HCT116 (cell line): ENCODE measurements around the gene TMTC1. TPM values are rescaled to one million over a fixed set of nuclear protein-coding genes. Genes with fewer than 3 reads are reported as not detected.

Source experiments
- ATAC-seq: fragments of 200-7000 bp; cut with Tn5 transposase; 2 replicates; pipeline ENCODE4 v1.9.1; 2020; ENCODE audit warnings: mild to moderate bottlenecking, moderate library complexity
- BruUV-seq: library from RNA; stranded (reverse); fragments of 400-500 nt; replicated peaks from 2 replicates; lab custom pipeline; 2021; lab: Mats Ljungman, UMichigan
- CTCF ChIA-PET: fragments of 300-600 bp; sonication (Branson Sonifier 250); formaldehyde crosslinking; loops from one replicate; lab custom pipeline; 2021; ENCODE audit warnings: antibody characterized with exemption; lab: Charles Lee
- POLR2A ChIA-PET: fragments of 300-600, 350-600 bp; sonication (Branson Sonifier 250); formaldehyde crosslinking; loops from one replicate; lab custom pipeline; 2021; ENCODE audit warnings: antibody characterized with exemption; lab: Charles Lee
- RAD21 ChIA-PET, 2 experiments: fragments of 300-600 bp; sonication (Branson Sonifier 250); formaldehyde crosslinking; loops; one replicate each; lab custom pipeline; 2023; ENCODE audit warnings: low total read pairs in 2 of 2; ENCODE audit not compliant: uncharacterized antibody in 2 of 2, unreplicated experiment in 2 of 2, low non-redundant PET in 1 of 2; lab: Charles Lee
- DNase-seq: peaks from one replicate; pipeline ENCODE4 v3.0.0-alpha.2; 2010; ENCODE audit warnings: low read depth, low spot score
- H2AFZ ChIP-seq: fragments of 200-600 bp; shearing (Covaris generic), sonication (generic); 2 replicates; pipeline ENCODE4 v1.6.1; 2017; ENCODE audit warnings: low read depth, mixed run types, mixed read lengths, antibody characterized with exemption, low read length; ENCODE audit not compliant: poor library complexity, severe bottlenecking
- H3K27ac ChIP-seq: 2 replicates; pipeline ENCODE4 v1.5.1; 2012; ENCODE audit warnings: low read depth, low read length
- H3K27me3 ChIP-seq: fragments of 200-600 bp; sonication (generic); 2 replicates; pipeline ENCODE4 v1.6.1; 2016; ENCODE audit warnings: mixed run types, low read length, mixed read lengths; ENCODE audit not compliant: insufficient read depth
- H3K36me3 ChIP-seq, 2 experiments: fragments of 200-500 bp in 1 of 2; fragments of 200-600 bp in 1 of 2; sonication (Bioruptor generic) in 1 of 2; sonication (generic) in 1 of 2; 2 replicates each; pipeline versions ENCODE4 v1.5.1 to v1.6.1; 2014 to 2016; ENCODE audit warnings: low read length in 2 of 2, inconsistent platforms in 1 of 2, mixed read lengths in 1 of 2, mixed run types in 1 of 2; ENCODE audit not compliant: insufficient read depth in 2 of 2, control insufficient read depth in 1 of 2
- H3K4me1 ChIP-seq, 2 experiments: fragments of 200-600 bp in 1 of 2; sonication (generic) in 1 of 2; 2 replicates each; pipeline versions ENCODE4 v1.5.1 to v1.6.1; 2012 to 2017; ENCODE audit warnings: low read length in 2 of 2, inconsistent platforms in 1 of 2, mild to moderate bottlenecking in 1 of 2, mixed read lengths in 1 of 2, mixed run types in 1 of 2, moderate library complexity in 1 of 2; ENCODE audit not compliant: insufficient read depth in 2 of 2, control insufficient read depth in 1 of 2
- H3K4me2 ChIP-seq: fragments of 200-600 bp; sonication (generic); 2 replicates; pipeline ENCODE4 v1.6.1; 2017; ENCODE audit warnings: mixed run types, low read length, mixed read lengths
- H3K4me3 ChIP-seq, 2 experiments: fragments of 200-600 bp in 1 of 2; sonication (generic) in 1 of 2; replicated peaks in 1 of 2; 2 replicates each; pipeline ENCODE4 v1.5.1; 2011 to 2016; ENCODE audit warnings: low read length in 2 of 2, control low read depth in 1 of 2, low read depth in 1 of 2, mild to moderate bottlenecking in 1 of 2, mixed read lengths in 1 of 2, mixed run types in 1 of 2
- H3K79me2 ChIP-seq: fragments of 200-600 bp; sonication (generic); 2 replicates; pipeline ENCODE4 v1.6.1; 2017; ENCODE audit warnings: mild to moderate bottlenecking, mixed run types, low read length, moderate library complexity, mixed read lengths; ENCODE audit not compliant: insufficient read depth
- H3K9ac ChIP-seq: fragments of 200-600 bp; sonication (generic); 2 replicates; pipeline ENCODE4 v1.6.1; 2016; ENCODE audit warnings: low read length, mixed read lengths
- H3K9me2 ChIP-seq: fragments of 200-600 bp; sonication (generic), shearing (Covaris generic); 2 replicates; pipeline ENCODE4 v1.6.1; 2017; ENCODE audit warnings: mixed run types, mild to moderate bottlenecking, moderate library complexity; ENCODE audit not compliant: insufficient read depth
- H3K9me3 ChIP-seq, 2 experiments: fragments of 200-500 bp in 1 of 2; fragments of 200-600 bp in 1 of 2; sonication (Bioruptor generic) in 1 of 2; sonication (generic) in 1 of 2; 2 replicates each; pipeline ENCODE4 v1.6.1; 2014 to 2017; ENCODE audit warnings: low read length in 2 of 2, mixed read lengths in 2 of 2, inconsistent platforms in 1 of 2, low read depth in 1 of 2, mild to moderate bottlenecking in 1 of 2, mixed run types in 1 of 2, moderate library complexity in 1 of 2; ENCODE audit not compliant: control insufficient read depth in 1 of 2, insufficient read depth in 1 of 2
- H4K20me1 ChIP-seq: fragments of 200-600 bp; sonication (generic), shearing (Covaris generic); 2 replicates; pipeline ENCODE4 v1.6.1; 2017; ENCODE audit warnings: mixed run types, mild to moderate bottlenecking, moderate library complexity; ENCODE audit not compliant: insufficient read depth
- CBX3 ChIP-seq: IDR thresholded peaks from 2 replicates; pipeline ENCODE4 v1.6.1; 2012; ENCODE audit warnings: low read depth
- CEBPB ChIP-seq: IDR thresholded peaks from 2 replicates; pipeline ENCODE4 v1.6.1; 2012; ENCODE audit warnings: low read depth
- EGR1 ChIP-seq: IDR thresholded peaks from 2 replicates; pipeline ENCODE4 v1.6.1; 2012; ENCODE audit warnings: low read depth
- ELF1 ChIP-seq: IDR thresholded peaks from 2 replicates; pipeline ENCODE4 v1.6.1; 2012; ENCODE audit warnings: low read depth, borderline replicate concordance
- EZH2 ChIP-seq: fragments of 200-600 bp; sonication (generic); IDR thresholded peaks from 2 replicates; pipeline ENCODE4 v1.6.1; 2017; ENCODE audit warnings: antibody characterized with exemption, mixed run types
- EZH2phosphoT487 ChIP-seq: fragments of 200-600 bp; IDR thresholded peaks from 2 replicates; pipeline ENCODE4 v1.6.1; 2018; ENCODE audit warnings: antibody characterized with exemption, borderline replicate concordance
- JUND ChIP-seq: IDR thresholded peaks from 2 replicates; pipeline ENCODE4 v1.6.1; 2012
- POLR2A ChIP-seq: IDR thresholded peaks from 2 replicates; pipeline ENCODE4 v1.7.0; 2011; ENCODE audit warnings: borderline replicate concordance; ENCODE audit not compliant: insufficient read depth, insufficient read length; ENCODE audit errors: extremely low read depth
- POLR2AphosphoS5 ChIP-seq: IDR thresholded peaks from 2 replicates; pipeline ENCODE4 v1.6.1; 2011; ENCODE audit warnings: mild to moderate bottlenecking, low read depth, low read length, moderate library complexity
- RAD21 ChIP-seq: IDR thresholded peaks from 2 replicates; pipeline ENCODE4 v1.6.1; 2012; ENCODE audit warnings: low read depth, mild to moderate bottlenecking
- REST ChIP-seq: IDR thresholded peaks from 2 replicates; pipeline ENCODE4 v1.6.1; 2012; ENCODE audit warnings: low read depth
- SIN3A ChIP-seq: IDR thresholded peaks from 2 replicates; pipeline ENCODE4 v1.6.1; 2012; ENCODE audit warnings: low read depth
- SRF ChIP-seq: IDR thresholded peaks from 2 replicates; pipeline ENCODE4 v1.6.1; 2012; ENCODE audit warnings: low read depth
- TCF7L2 ChIP-seq: IDR thresholded peaks from 2 replicates; pipeline ENCODE4 v1.7.0; 2011; ENCODE audit warnings: borderline replicate concordance, inconsistent platforms; ENCODE audit not compliant: insufficient read depth, insufficient read length; ENCODE audit errors: extremely low read depth
- ZBTB33 ChIP-seq: IDR thresholded peaks from 2 replicates; pipeline ENCODE4 v1.6.1; 2011; ENCODE audit warnings: mild to moderate bottlenecking, low read length, moderate library complexity; ENCODE audit not compliant: insufficient replicate concordance; ENCODE audit errors: extremely low read depth
- ZNF274 ChIP-seq: fragments of 200-500 bp; sonication (Bioruptor generic); IDR thresholded peaks from 2 replicates; pipeline ENCODE4 v1.6.1; 2014; ENCODE audit warnings: mild to moderate bottlenecking, low read depth, low read length, inconsistent platforms
- intact Hi-C: fragments of 100-400 bp; cut with micrococcal nuclease; formaldehyde crosslinking; loops from 2 replicates; pipeline ENCODE4 v1.10.0; 2022
- total RNA-seq: library from RNA; stranded (reverse); gene quantifications from one replicate; pipeline ENCODE4 v1.2.1, GENCODE V29; 2021; ENCODE audit not compliant: unreplicated experiment

The TMTC1 gene
- total RNA-seq, 1 experiment from 2014 or later: 2.0 TPM

DNA sequence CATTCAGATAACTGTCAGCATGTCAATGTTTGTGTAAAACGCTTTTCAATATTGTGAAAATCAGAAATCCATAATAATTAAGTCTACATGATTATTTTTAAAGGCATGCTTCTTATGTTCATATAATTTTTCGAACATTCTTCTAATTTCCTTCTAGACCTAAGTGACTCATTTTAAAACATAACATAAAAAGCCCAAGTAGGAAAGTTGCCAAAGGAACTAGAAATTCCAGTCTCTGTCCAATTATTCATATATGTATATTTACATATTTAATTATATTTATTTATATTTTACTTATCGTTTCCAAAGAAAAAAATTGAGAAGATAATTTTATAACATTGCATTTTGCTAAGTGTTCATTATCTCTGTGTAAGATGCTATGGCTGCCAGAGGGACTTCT, 110.4 kb downstream of the TMTC1 start:
- H4K20me1 ChIP-seq: no peaks in the 10 kb centered on the region
- no peaks in the 10 kb centered on the region for H3K9me3 ChIP-seq
- no peak overlapping the region for H3K4me3 ChIP-seq
- no peaks in the 10 kb centered on the region for H3K9me2 ChIP-seq
- no peak overlapping the region for H3K4me2 ChIP-seq
- H3K79me2 ChIP-seq: no peaks in the 10 kb centered on the region
- intact Hi-C loops: no loop called here
- BruUV-seq: no TSS peak
- CTCF ChIA-PET: no interaction called here
- H3K4me1 ChIP-seq: no peaks in the 10 kb centered on the region
- no peak for ATAC-seq
- RAD21 ChIA-PET: no interaction called here
- POLR2A ChIA-PET: no interaction called here
- H3K27me3 ChIP-seq: no peaks in the 10 kb centered on the region
- H3K9ac ChIP-seq: no peak overlapping the region
- H3K27ac ChIP-seq: no peak overlapping the region
- no peak overlapping the region for H2AFZ ChIP-seq
- H3K36me3 ChIP-seq: no peaks in the 10 kb centered on the region
- TF ChIP-seq ZNF274: no peak
- TF ChIP-seq RAD21: no peak
- TF ChIP-seq CEBPB: no peak
- TF ChIP-seq EZH2: no peak
- no peak for TF ChIP-seq POLR2AphosphoS5
- no peak for TF ChIP-seq TCF7L2
- no peak for TF ChIP-seq SIN3A
- no peak for TF ChIP-seq REST
- TF ChIP-seq SRF: no peak
- TF ChIP-seq EZH2phosphoT487: no peak
- TF ChIP-seq CBX3: no peak
- no peak for TF ChIP-seq ELF1
- no peak for TF ChIP-seq ZBTB33
- no peak for TF ChIP-seq JUND
- no peak for TF ChIP-seq POLR2A
- TF ChIP-seq EGR1: no peak
- TF ChIP-seq, all 23 proteins: peak for 0
- DNase-seq: no peak
